H1 (cell line): ENCODE results near the gene GALNTL6.

ENCODE experiments used
- EP300 ChIP-seq, 2 experiments: IDR thresholded peaks; 1 replicate in 1 of 2; 2 replicates in 1 of 2; pipeline ENCODE4 v1.6.1; 2011 to 2012; ENCODE audit warnings: low read depth in 2 of 2, low read length in 2 of 2, mild to moderate bottlenecking in 2 of 2, borderline replicate concordance in 1 of 2, inconsistent platforms in 1 of 2, moderate library complexity in 1 of 2
- MAX ChIP-seq: IDR thresholded peaks from 2 replicates; pipeline ENCODE4 v1.6.1; 2012; ENCODE audit warnings: inconsistent platforms
- POLR2A ChIP-seq, 2 experiments: IDR thresholded peaks; 1 replicate in 1 of 2; 2 replicates in 1 of 2; pipeline ENCODE4 v1.6.1; 2011; ENCODE audit warnings: low read depth in 2 of 2, low read length in 2 of 2, mild to moderate bottlenecking in 2 of 2; ENCODE audit errors: control extremely low read depth in 1 of 2

- no peak for TF ChIP-seq POLR2A (IDR thresholded peaks at IDR 0.05; ENCODE audit: control extremely low read depth in 1 of 2, low read depth in 2 of 2, low read length in 2 of 2)
- no peak for TF ChIP-seq EP300 (IDR thresholded peaks at IDR 0.05; ENCODE audit: borderline replicate concordance in 1 of 2, low read depth in 2 of 2, low read length in 2 of 2)
- TF ChIP-seq MAX = no peak
Observed at GRCh38 chr4:172962564-172963353, 1149.6 kb downstream of the GALNTL6 start.
